H1 (cell line): Measurements from ENCODE around the gene FGGY. TPM values are rescaled to one million over a fixed set of nuclear protein-coding genes. Genes with fewer than 3 reads are reported as not detected.

Experiments
- CTCF ChIA-PET: fragments of 300-600 bp; sonication (Branson Sonifier 250); formaldehyde crosslinking; loops from one replicate; lab custom pipeline; 2021; ENCODE audit not compliant: partially characterized antibody; lab: Charles Lee
- POLR2A ChIA-PET: fragments of 300-600 bp; sonication (Branson Sonifier 250); formaldehyde crosslinking; loops from one replicate; lab custom pipeline; 2021; ENCODE audit warnings: inconsistent platforms; ENCODE audit not compliant: partially characterized antibody; lab: Charles Lee
- DNase-seq, 2 experiments: peaks; one replicate each; pipeline versions ENCODE4 v3.0.0 to v3.0.0-alpha.2; 2010 to 2022; ENCODE audit warnings: low spot score in 2 of 2, low read depth in 1 of 2, mixed read lengths in 1 of 2
- FAIRE-seq: peaks from 2 replicates; lab custom pipeline; 2011; peaks lifted over from hg19 to GRCh38; lab: Jason Lieb, UNC
- H2AFZ ChIP-seq: 2 replicates; pipeline ENCODE4 v1.8.1; 2012; ENCODE audit warnings: low read length, inconsistent platforms
- H2AK5ac ChIP-seq: 2 replicates; pipeline ENCODE4 v1.6.1; 2013; ENCODE audit warnings: low read depth, low read length
- H2BK120ac ChIP-seq: replicated peaks from 2 replicates; pipeline ENCODE3; 2013; ENCODE audit warnings: low read depth, low read length, inconsistent platforms
- H2BK12ac ChIP-seq: 2 replicates; pipeline ENCODE4 v1.6.1; 2013; ENCODE audit warnings: low read depth, low read length
- H2BK15ac ChIP-seq: 2 replicates; pipeline ENCODE4 v1.6.1; 2013; ENCODE audit warnings: low read length
- H2BK20ac ChIP-seq: 2 replicates; pipeline ENCODE4 v1.6.1; 2013; ENCODE audit warnings: low read length
- H2BK5ac ChIP-seq: 2 replicates; pipeline ENCODE4 v1.6.1; 2013; ENCODE audit warnings: low read depth, low read length
- H3K14ac ChIP-seq: 2 replicates; pipeline ENCODE4 v1.6.1; 2013; ENCODE audit warnings: inconsistent platforms; ENCODE audit not compliant: insufficient read length
- H3K18ac ChIP-seq: 2 replicates; pipeline ENCODE4 v1.6.1; 2013; ENCODE audit warnings: low read length; ENCODE audit errors: extremely low read depth
- H3K23ac ChIP-seq: 2 replicates; pipeline ENCODE4 v1.6.1; 2013; ENCODE audit warnings: inconsistent platforms; ENCODE audit not compliant: insufficient read length
- H3K23me2 ChIP-seq: 2 replicates; pipeline ENCODE4 v1.6.1; 2013; ENCODE audit warnings: low read depth, low read length
- H3K27ac ChIP-seq: 2 replicates; pipeline ENCODE4 v1.6.1; 2011; ENCODE audit warnings: low read depth, low read length, inconsistent platforms
- H3K27me3 ChIP-seq, 4 experiments: replicated peaks in 1 of 4; 1 replicate in 1 of 4; 2 replicates in 3 of 4; pipeline versions ENCODE4 v1.6.1 to v1.8.1; 2011 to 2013; ENCODE audit warnings: low read length in 3 of 4, mild to moderate bottlenecking in 3 of 4, inconsistent platforms in 2 of 4, mixed read lengths in 2 of 4, moderate library complexity in 1 of 4; ENCODE audit not compliant: control insufficient read depth in 3 of 4, insufficient read depth in 3 of 4; ENCODE audit errors: extremely low read depth in 1 of 4
- H3K36me3 ChIP-seq, 4 experiments: 2 replicates each; pipeline versions ENCODE4 v1.6.1 to v1.8.1; 2011 to 2013; ENCODE audit warnings: mild to moderate bottlenecking in 4 of 4, low read length in 3 of 4, moderate library complexity in 2 of 4, control low read depth in 1 of 4, inconsistent platforms in 1 of 4; ENCODE audit not compliant: insufficient read depth in 4 of 4, control insufficient read depth in 2 of 4
- H3K4ac ChIP-seq: replicated peaks from 2 replicates; pipeline ENCODE3; 2013; ENCODE audit warnings: low read length, low read depth, mixed read lengths, inconsistent platforms; ENCODE audit not compliant: insufficient read length
- H3K4me1 ChIP-seq, 4 experiments: replicated peaks in 1 of 4; 1 replicate in 1 of 4; 2 replicates in 3 of 4; pipeline versions ENCODE4 v1.6.1 to v1.8.1; 2011 to 2013; ENCODE audit warnings: low read length in 3 of 4, inconsistent platforms in 2 of 4, mixed read lengths in 1 of 4; ENCODE audit not compliant: insufficient read depth in 4 of 4, control insufficient read depth in 3 of 4
- H3K4me2 ChIP-seq, 2 experiments: 2 replicates each; pipeline versions ENCODE4 v1.6.1 to v1.8.1; 2011 to 2013; ENCODE audit warnings: low read depth in 2 of 2, low read length in 2 of 2, control low read depth in 1 of 2, inconsistent platforms in 1 of 2, mild to moderate bottlenecking in 1 of 2; ENCODE audit not compliant: insufficient read depth in 1 of 2
- H3K4me3 ChIP-seq, 4 experiments: fragments of 200-600, 300-600 bp in 1 of 4; sonication (generic), shearing (Covaris generic), sonication (Bioruptor Twin) in 1 of 4; 2 replicates each; pipeline versions ENCODE4 v1.5.1 to v1.8.1; 2011 to 2016; ENCODE audit warnings: low read length in 4 of 4, low read depth in 3 of 4, control low read depth in 2 of 4, inconsistent platforms in 2 of 4, mild to moderate bottlenecking in 2 of 4, mixed read lengths in 1 of 4, moderate library complexity in 1 of 4; ENCODE audit not compliant: insufficient read depth in 2 of 4; ENCODE audit errors: extremely low read depth in 1 of 4
- H3K56ac ChIP-seq: replicated peaks from 2 replicates; pipeline ENCODE3; 2013; ENCODE audit warnings: low read depth, mild to moderate bottlenecking, mixed read lengths, low read length, inconsistent platforms; ENCODE audit not compliant: insufficient read length
- H3K79me1 ChIP-seq: 2 replicates; pipeline ENCODE4 v1.6.1; 2013; ENCODE audit warnings: low read depth, low read length, control low read depth
- H3K79me2 ChIP-seq, 2 experiments: 2 replicates each; pipeline versions ENCODE4 v1.6.1 to v1.8.1; 2012 to 2013; ENCODE audit warnings: low read length in 2 of 2, mild to moderate bottlenecking in 2 of 2, inconsistent platforms in 1 of 2; ENCODE audit not compliant: insufficient read depth in 2 of 2, control insufficient read depth in 1 of 2
- H3K9ac ChIP-seq, 4 experiments: replicated peaks in 1 of 4; 1 replicate in 1 of 4; 2 replicates in 3 of 4; pipeline versions ENCODE4 v1.6.1 to v1.8.1; 2011 to 2013; ENCODE audit warnings: low read depth in 3 of 4, low read length in 3 of 4, control low read depth in 2 of 4, mild to moderate bottlenecking in 2 of 4, moderate library complexity in 2 of 4, inconsistent platforms in 1 of 4; ENCODE audit errors: extremely low read depth in 1 of 4
- H3K9me3 ChIP-seq, 2 experiments: 2 replicates each; pipeline versions ENCODE4 v1.6.1 to v1.8.1; 2012 to 2013; ENCODE audit warnings: mild to moderate bottlenecking in 2 of 2, moderate library complexity in 2 of 2, control low read depth in 1 of 2, inconsistent platforms in 1 of 2, low read depth in 1 of 2, low read length in 1 of 2, mixed read lengths in 1 of 2; ENCODE audit not compliant: insufficient read depth in 2 of 2
- H4K20me1 ChIP-seq, 2 experiments: replicated peaks in 1 of 2; 2 replicates each; pipeline versions ENCODE3 to v1.8.1; 2011 to 2013; ENCODE audit warnings: inconsistent platforms in 2 of 2, low read length in 2 of 2, mild to moderate bottlenecking in 1 of 2; ENCODE audit not compliant: insufficient read depth in 2 of 2, control insufficient read depth in 1 of 2
- H4K5ac ChIP-seq: 2 replicates; pipeline ENCODE4 v1.6.1; 2013; ENCODE audit warnings: low read length, low read depth, mixed read lengths, inconsistent platforms; ENCODE audit not compliant: insufficient read length
- H4K8ac ChIP-seq: 2 replicates; pipeline ENCODE4 v1.8.0; 2013; ENCODE audit warnings: mild to moderate bottlenecking, moderate library complexity, low read length, inconsistent platforms; ENCODE audit not compliant: insufficient read depth; ENCODE audit errors: extremely low read depth
- H4K91ac ChIP-seq: replicated peaks from 2 replicates; pipeline ENCODE3; 2013; ENCODE audit warnings: low read length, mixed read lengths, inconsistent platforms; ENCODE audit not compliant: insufficient read length
- CBX5 ChIP-seq: fragments of 300-800, 300-1000 bp; sonication (generic); IDR thresholded peaks from 2 replicates; pipeline ENCODE4 v1.7.1; 2016; ENCODE audit warnings: antibody characterized with exemption, low read length, low read depth
- CEBPB ChIP-seq: IDR thresholded peaks from 2 replicates; pipeline ENCODE4 v1.6.1; 2012; ENCODE audit warnings: low read depth, low read length
- KDM4A ChIP-seq: IDR thresholded peaks from one replicate; pipeline ENCODE4 v1.7.1; 2012; ENCODE audit warnings: low read depth, mild to moderate bottlenecking, moderate library complexity, low read length, inconsistent platforms; ENCODE audit not compliant: severe bottlenecking
- POLR2A ChIP-seq, 2 experiments: IDR thresholded peaks; 1 replicate in 1 of 2; 2 replicates in 1 of 2; pipeline ENCODE4 v1.6.1; 2011; ENCODE audit warnings: low read depth in 2 of 2, low read length in 2 of 2, mild to moderate bottlenecking in 2 of 2; ENCODE audit errors: control extremely low read depth in 1 of 2
- RAD21 ChIP-seq, 2 experiments: IDR thresholded peaks in 1 of 2; conservative IDR thresholded peaks in 1 of 2; 2 replicates each; pipeline ENCODE4 v1.6.1; 2011; ENCODE audit warnings: low read depth in 2 of 2, low read length in 2 of 2, improper control_type of control experiment in 1 of 2, inconsistent platforms in 1 of 2, mild to moderate bottlenecking in 1 of 2, moderate library complexity in 1 of 2
- RNF2 ChIP-seq: fragments of 200-900, 300-1000 bp; sonication (generic); IDR thresholded peaks from 2 replicates; pipeline ENCODE4 v1.7.1; 2016; ENCODE audit warnings: borderline replicate concordance, low read depth, mild to moderate bottlenecking, antibody characterized with exemption, low read length; ENCODE audit not compliant: poor library complexity, severe bottlenecking; ENCODE audit errors: missing control alignments
- RXRA ChIP-seq: IDR thresholded peaks from 2 replicates; pipeline ENCODE4 v1.6.1; 2011; ENCODE audit warnings: low read depth, mild to moderate bottlenecking, low read length, moderate library complexity; ENCODE audit not compliant: insufficient read depth
- SAP30 ChIP-seq: fragments of 300-600 bp; sonication (generic); IDR thresholded peaks from 2 replicates; pipeline ENCODE4 v1.7.1; 2012; ENCODE audit warnings: low read length, moderate library complexity, mild to moderate bottlenecking, inconsistent platforms; ENCODE audit not compliant: insufficient read depth, insufficient replicate concordance
- SIX5 ChIP-seq: IDR thresholded peaks from 2 replicates; pipeline ENCODE4 v1.6.1; 2011; ENCODE audit warnings: mild to moderate bottlenecking, low read depth, low read length
- TAF7 ChIP-seq: optimal IDR thresholded peaks from 2 replicates; pipeline ENCODE3; 2011; ENCODE audit warnings: low read depth, mild to moderate bottlenecking, inconsistent platforms, low read length, moderate library complexity, borderline replicate concordance
- YY1 ChIP-seq: IDR thresholded peaks from 2 replicates; pipeline ENCODE4 v1.6.1; 2011; ENCODE audit warnings: low read depth, mild to moderate bottlenecking, low read length
- WGBS, 2 experiments: shearing (Covaris generic) in 1 of 2; methylation state at CpG; one replicate each; pipeline versions ENCODE4 v1.1.6 to v1.1.7; 2013 to 2015; ENCODE audit warnings: low lambda C conversion rate in 2 of 2, mixed read lengths in 2 of 2, inconsistent platforms in 1 of 2, low coverage in 1 of 2, missing lambda C conversion rate in 1 of 2; ENCODE audit not compliant: insufficient replicate concordance in 2 of 2, insufficient coverage in 1 of 2, insufficient read length in 1 of 2; ENCODE audit errors: extremely low coverage in 1 of 2, missing lambda C conversion rate in 1 of 2; 5-methylcytosine and 5-hydroxymethylcytosine counted together
- polyA plus RNA-seq, 7 experiments: library from polyadenylated mRNA; depleted of rRNA in 3 of 7; stranded (reverse) in 5 of 7; unstranded in 2 of 7; fragments of >200 nt in 5 of 7; fragments of 200-250 nt in 2 of 7; gene quantifications; 1 replicate in 5 of 7; 2 replicates in 1 of 7; 4 replicates in 1 of 7; pipeline versions ENCODE4 v1.2.1 to v1.2.3, GENCODE V29; 2011 to 2013; ENCODE audit warnings: missing spikeins in 2 of 7, mixed read lengths in 2 of 7
- total RNA-seq: library from RNA; stranded (reverse); fragmentation: NEBNext Ultra II Directional; extraction: Animal tissue kit (Norgen Biotek cat#: 25700); gene quantifications from 2 replicates; pipeline ENCODE4 v1.2.1, GENCODE V29; 2021
- TF ChIP-seq, protein P1 (sequence below): IDR thresholded peaks from 2 replicates; pipeline ENCODE4 v1.6.1; 2011; ENCODE audit warnings: low read length, improper control_type of control experiment

FGGY gene
- total and polyA plus RNA-seq, 2 of the 8 experiments (the other 6 are each of a cell fraction or from before 2014, with no cell fraction given), result 10.3 to 12.5 TPM

- no peak overlapping the region for H3K4ac ChIP-seq
- H3K4me3 ChIP-seq, result no peak overlapping the region
- no peaks in the 10 kb centered on the region for H3K36me3 ChIP-seq
- no peaks in the 10 kb centered on the region for H3K79me2 ChIP-seq
- H3K23me2 ChIP-seq, result no peaks in the 10 kb centered on the region
- no peak overlapping the region for H4K8ac ChIP-seq
- no peak overlapping the region for H2AFZ ChIP-seq
- H3K4me2 ChIP-seq, result no peak overlapping the region
- DNase-seq, result no peak
- no peak for FAIRE-seq
- no peak overlapping the region for H3K56ac ChIP-seq
- no peak overlapping the region for H2BK12ac ChIP-seq
- H3K4me1 ChIP-seq, result peaks cover 0 to 2% (median 0%) of the 10 kb centered on the region in 4 experiments; a peak in 2 of 7 replicates
- H2BK20ac ChIP-seq, result no peak overlapping the region
- H2BK5ac ChIP-seq, result no peak overlapping the region
- 89% methylated on average over 3 of the region's 3 CpGs; no CpG with 5 or more reads in 1 of the 2 experiments for WGBS, 2 experiments
- H4K20me1 ChIP-seq, result no peaks in the 10 kb centered on the region
- ChIA-PET POLR2A (no interaction called here), CTCF (no interaction called here)
- H3K18ac ChIP-seq, result no peak overlapping the region
- no peak overlapping the region for H3K27ac ChIP-seq
- H3K9ac ChIP-seq, result no peak overlapping the region
- H2BK15ac ChIP-seq, result no peak overlapping the region
- no peak overlapping the region for H2BK120ac ChIP-seq
- H4K91ac ChIP-seq, result no peak overlapping the region
- H2AK5ac ChIP-seq, result no peak overlapping the region
- H3K9me3 ChIP-seq, result no peaks in the 10 kb centered on the region
- H4K5ac ChIP-seq, result no peak overlapping the region
- no peak overlapping the region for H3K14ac ChIP-seq
- no peaks in the 10 kb centered on the region for H3K79me1 ChIP-seq
- no peak overlapping the region for H3K23ac ChIP-seq
- H3K27me3 ChIP-seq, result no peaks in the 10 kb centered on the region
- TF ChIP-seq RNF2 (no peak), CEBPB (no peak), RXRA (no peak), KDM4A (no peak), SIX5 (no peak), TAF7 (no peak), CBX5 (no peak), SAP30 (no peak), POLR2A (IDR thresholded peaks at IDR 0.05; ENCODE audit: control extremely low read depth in 1 of 2, low read depth in 2 of 2, low read length in 2 of 2) (no peak), RAD21 (IDR thresholded peaks at IDR 0.05 in 1 of 2, conservative IDR thresholded peaks at IDR 0.05 in 1 of 2; ENCODE audit: low read depth in 2 of 2, low read length in 2 of 2) (no peak), YY1 (no peak)
- TF ChIP-seq, protein P1, sequence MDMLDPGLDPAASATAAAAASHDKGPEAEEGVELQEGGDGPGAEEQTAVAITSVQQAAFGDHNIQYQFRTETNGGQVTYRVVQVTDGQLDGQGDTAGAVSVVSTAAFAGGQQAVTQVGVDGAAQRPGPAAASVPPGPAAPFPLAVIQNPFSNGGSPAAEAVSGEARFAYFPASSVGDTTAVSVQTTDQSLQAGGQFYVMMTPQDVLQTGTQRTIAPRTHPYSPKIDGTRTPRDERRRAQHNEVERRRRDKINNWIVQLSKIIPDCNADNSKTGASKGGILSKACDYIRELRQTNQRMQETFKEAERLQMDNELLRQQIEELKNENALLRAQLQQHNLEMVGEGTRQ, result no peak
These were observed 361.1 kb downstream of the FGGY start for GRCh38 chr1:59657873-59658465.
